ENCODE data around the gene PTPN9.

PTPN9 gene

DNA sequence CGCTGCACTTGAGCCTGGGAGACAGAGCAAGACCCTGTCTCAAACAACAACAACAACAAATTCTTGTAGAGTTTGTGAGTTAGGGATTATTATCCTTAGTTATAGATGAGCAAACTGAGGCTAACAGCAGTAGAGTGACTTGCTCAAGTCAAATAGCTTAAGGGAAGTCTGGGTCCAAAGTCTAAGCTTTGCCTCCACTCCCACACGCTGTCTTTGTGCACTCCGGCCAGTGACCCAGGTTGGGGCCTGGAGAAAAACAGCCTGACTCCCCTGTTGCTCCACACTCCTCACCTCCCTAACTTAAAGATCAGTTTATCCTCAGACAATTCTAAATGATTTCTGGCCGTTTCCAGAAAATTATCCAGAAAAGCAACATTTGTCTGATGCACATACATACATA lies 118.5 kb downstream of the PTPN9 start:
- no peak overlapping the region for H3K27ac ChIP-seq
- no peak for TF ChIP-seq ZFX (IDR thresholded peaks at IDR 0.05)
- TF ChIP-seq, protein P1, sequence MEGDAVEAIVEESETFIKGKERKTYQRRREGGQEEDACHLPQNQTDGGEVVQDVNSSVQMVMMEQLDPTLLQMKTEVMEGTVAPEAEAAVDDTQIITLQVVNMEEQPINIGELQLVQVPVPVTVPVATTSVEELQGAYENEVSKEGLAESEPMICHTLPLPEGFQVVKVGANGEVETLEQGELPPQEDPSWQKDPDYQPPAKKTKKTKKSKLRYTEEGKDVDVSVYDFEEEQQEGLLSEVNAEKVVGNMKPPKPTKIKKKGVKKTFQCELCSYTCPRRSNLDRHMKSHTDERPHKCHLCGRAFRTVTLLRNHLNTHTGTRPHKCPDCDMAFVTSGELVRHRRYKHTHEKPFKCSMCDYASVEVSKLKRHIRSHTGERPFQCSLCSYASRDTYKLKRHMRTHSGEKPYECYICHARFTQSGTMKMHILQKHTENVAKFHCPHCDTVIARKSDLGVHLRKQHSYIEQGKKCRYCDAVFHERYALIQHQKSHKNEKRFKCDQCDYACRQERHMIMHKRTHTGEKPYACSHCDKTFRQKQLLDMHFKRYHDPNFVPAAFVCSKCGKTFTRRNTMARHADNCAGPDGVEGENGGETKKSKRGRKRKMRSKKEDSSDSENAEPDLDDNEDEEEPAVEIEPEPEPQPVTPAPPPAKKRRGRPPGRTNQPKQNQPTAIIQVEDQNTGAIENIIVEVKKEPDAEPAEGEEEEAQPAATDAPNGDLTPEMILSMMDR (conservative IDR thresholded peaks at IDR 0.05) = no peak

DNA sequence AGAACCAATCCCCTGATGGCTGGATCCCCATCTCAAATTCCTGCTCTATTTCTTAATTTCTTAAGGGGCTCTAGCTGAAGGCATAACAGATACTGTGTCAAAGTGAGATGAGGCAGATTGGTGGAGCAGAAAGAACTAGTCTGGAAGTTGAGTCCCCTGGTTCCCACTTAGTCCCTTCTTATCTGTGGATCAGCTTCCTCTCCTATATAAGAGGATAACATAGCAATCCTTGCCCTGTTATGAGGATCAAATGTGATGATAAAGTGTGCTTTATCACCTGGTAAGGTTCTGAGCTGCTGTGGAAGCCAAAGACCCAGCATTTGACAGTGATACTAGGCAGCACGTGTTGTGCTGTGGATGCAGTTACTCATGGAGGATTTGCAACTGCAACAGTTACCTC lies 119.5 kb downstream of the PTPN9 start:
- no peak for TF ChIP-seq ZFX (IDR thresholded peaks at IDR 0.05)
- TF ChIP-seq, protein P1 (conservative IDR thresholded peaks at IDR 0.05) = no peak
- no peak overlapping the region for H3K27ac ChIP-seq

DNA sequence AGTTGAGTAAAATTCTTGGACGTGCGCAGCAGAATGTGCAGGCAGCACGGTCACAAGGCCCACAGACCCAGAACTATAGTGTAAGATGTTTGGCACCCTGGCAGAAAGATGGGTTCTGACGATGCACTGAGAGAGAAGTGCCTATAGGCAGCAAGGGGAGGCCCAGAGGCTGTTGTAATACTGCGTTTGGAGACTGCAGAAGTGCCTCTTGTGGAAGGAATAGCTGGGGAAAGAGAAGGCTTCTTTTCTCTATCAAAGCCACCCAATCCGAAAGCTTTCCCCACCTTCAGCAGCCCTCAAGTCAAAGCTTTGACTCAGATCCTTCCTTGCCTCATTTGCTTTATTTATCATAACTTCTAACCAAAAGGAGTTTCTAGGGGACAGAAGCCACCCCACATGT lies 122.4 kb downstream of the PTPN9 start:
- H3K27ac ChIP-seq = peak overlapping the region; percentile 95; the same call in 1 of the 2 replicates

DNA sequence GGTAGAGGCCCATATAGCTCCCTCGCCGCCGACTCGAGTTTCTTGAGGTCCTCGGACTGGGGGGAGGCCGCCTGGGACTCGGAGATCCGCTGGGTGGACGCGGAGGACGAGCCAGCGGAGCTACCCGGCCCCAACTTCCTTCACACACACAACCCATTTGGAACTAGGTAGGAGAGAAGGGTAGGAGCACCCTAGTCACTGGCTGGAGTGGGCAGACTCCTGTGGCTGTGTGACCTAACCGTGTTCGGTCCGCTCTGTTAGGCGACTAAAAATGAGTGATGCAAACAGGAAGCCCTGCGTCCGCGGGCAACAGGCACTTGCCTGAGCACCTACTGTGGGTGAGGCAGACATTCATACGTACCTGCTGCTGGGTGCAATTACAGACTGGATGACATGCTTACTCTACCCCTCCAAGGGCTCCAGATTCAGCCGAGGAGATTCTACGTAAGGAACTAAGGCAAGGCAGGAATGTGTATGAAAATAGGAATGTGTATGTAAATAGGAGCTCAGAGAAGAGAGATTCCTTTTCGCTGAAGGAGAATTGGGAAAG lies 123.1 kb downstream of the PTPN9 start:
- TF ChIP-seq ZFX (IDR thresholded peaks at IDR 0.05) = no peak
- TF ChIP-seq, protein P1 (conservative IDR thresholded peaks at IDR 0.05) = no peak
- peak overlapping the region; percentile 95 for H3K27ac ChIP-seq

More for the DNA sequence above, 122.4 kb downstream of the PTPN9 start:
- TF ChIP-seq, protein P1 (conservative IDR thresholded peaks at IDR 0.05) = no peak
- no peak for TF ChIP-seq ZFX (IDR thresholded peaks at IDR 0.05)

DNA sequence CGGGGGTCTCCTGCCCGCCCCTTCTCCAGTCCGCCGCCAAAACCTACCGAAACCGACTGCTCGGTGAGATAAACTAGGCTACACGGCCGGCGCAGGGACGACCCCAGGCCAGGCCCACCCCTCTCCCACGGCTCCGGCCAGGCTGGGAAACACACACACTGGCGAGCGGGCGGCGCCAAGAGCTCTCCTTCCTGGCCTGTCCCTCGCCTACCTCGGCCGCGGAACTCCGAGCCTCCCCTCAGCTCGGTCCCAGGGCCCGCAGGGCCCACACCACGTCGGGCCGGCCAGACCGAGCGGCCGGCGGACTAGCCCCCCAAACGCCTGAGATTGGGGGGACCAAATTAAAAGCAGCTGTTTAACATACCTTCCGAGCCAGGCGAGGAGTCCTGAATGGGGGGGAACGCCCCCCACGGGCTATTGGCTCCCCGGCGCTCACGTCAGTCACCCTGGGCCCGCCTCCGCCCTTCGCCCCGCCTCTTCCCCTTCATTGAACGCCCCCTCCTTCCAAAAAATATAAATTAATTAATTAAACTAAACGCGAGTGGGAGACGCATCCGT lies 123.6 kb downstream of the PTPN9 start:
- no peak; the same call in 1 of the 2 replicates for TF ChIP-seq ZFX (IDR thresholded peaks at IDR 0.05)
- TF ChIP-seq, protein P1 (conservative IDR thresholded peaks at IDR 0.05) = no peak
- H3K27ac ChIP-seq = peak overlapping the region; percentile 95

DNA sequence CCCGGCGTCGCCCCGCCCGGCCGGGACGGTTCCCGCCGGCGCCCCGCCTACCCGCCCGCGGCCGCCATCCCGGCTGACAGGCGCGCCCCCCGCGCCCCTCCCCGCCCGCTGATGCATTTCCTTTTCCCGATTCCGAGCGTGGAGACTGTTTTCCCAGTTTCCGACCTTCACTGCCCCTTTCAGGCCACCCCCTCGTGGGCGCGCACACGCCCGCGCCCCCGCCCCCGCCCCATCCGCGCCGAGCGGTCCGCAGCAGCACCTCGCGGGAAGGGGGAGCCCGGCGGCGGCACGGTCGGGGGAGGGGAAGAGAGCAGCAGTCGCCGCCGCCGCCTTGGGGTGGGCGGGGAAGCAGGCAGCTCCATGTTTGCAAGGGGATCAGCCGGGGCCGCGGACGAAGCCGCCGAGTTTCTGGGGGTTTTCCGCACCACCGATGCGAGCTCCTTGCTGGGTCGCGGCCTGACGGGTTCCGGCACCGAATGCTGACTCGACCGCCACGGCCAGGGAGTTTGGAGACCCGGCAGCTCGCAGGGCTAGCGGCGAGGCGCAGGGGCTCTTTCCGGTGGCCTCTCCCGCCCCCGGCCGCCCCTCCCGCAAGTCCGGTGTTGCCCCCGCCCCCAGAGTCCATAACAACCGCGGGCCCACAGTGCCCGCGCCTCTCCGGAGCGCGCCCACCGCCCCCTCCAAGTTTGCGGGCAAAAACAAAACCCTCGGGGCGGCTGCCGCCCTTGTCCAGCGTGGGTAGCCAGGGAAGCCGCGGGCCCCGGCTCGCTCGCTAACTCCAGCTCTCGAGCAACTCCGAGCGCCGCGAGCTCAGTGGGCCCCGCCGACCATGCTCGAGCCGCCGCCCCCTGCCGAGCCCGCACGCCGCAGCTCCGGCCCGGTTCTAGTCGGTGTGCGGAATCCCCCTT lies 124.4 kb downstream of the PTPN9 start:
- TF ChIP-seq ZFX (IDR thresholded peaks at IDR 0.05) = peak; percentile 44
- TF ChIP-seq, protein P1 (conservative IDR thresholded peaks at IDR 0.05) = no peak
- peak overlapping the region; percentile 95 for H3K27ac ChIP-seq
